Activated CD8-positive, alpha-beta memory T cell treated with anti-CD3 and anti-CD28 coated beads for 1 hour (primary cell): ENCODE measurements around the gene TMC5.

ENCODE experiments used
- DNase-seq, 2 donors: peaks; one replicate each; pipeline ENCODE4 v3.0.0-alpha.2; 2020; ENCODE audit warnings: low read depth in 1 of 2; ENCODE audit errors: extremely low read depth in 1 of 2

Gene TMC5

GRCh38 chr16:19502395-19503131 lies 84.9 kb downstream of the TMC5 start:
- peak; percentile 18 to 44 for DNase-seq

GRCh38 chr16:19503461-19504075 lies 85.9 kb downstream of the TMC5 start:
- no peak for DNase-seq

- DNase-seq: no peak
Measured at GRCh38 chr16:19505600-19506303, 88.1 kb downstream of the TMC5 start.

GRCh38 chr16:19506965-19507364 lies 89.3 kb downstream of the TMC5 start:
- DNase-seq: no peak

- DNase-seq: no peak
Measured at GRCh38 chr16:19507867-19508266, 90.2 kb downstream of the TMC5 start.

- no peak for DNase-seq
Measured at GRCh38 chr16:19512297-19512696, 94.6 kb downstream of the TMC5 start.

- DNase-seq: no peak
Measured at GRCh38 chr16:19513377-19514053, 95.8 kb downstream of the TMC5 start.

- DNase-seq: no peak
Measured at GRCh38 chr16:19515757-19516156, 98.1 kb downstream of the TMC5 start.

GRCh38 chr16:19517424-19518089 lies 99.9 kb downstream of the TMC5 start:
- no peak for DNase-seq

- no peak for DNase-seq
Measured at GRCh38 chr16:19518388-19518787, 100.7 kb downstream of the TMC5 start.

- DNase-seq: no peak
Measured at GRCh38 chr16:19520861-19521331, 103.2 kb downstream of the TMC5 start.

GRCh38 chr16:19521471-19522396 lies 104.1 kb downstream of the TMC5 start, which contains the start of gene GDE1:
TSS of gene GDE1 (minus strand) at chr16:19522098. CDS start at chr16:19521964, 134 bp downstream.
- peak; percentile 87 to 95 for DNase-seq

GRCh38 chr16:19522397-19522732 lies 104.7 kb downstream of the TMC5 start:
- no peak for DNase-seq

- DNase-seq: no peak
Measured at GRCh38 chr16:19522760-19523159, 105.1 kb downstream of the TMC5 start.

GRCh38 chr16:19523184-19523558 lies 105.5 kb downstream of the TMC5 start:
- DNase-seq: no peak

GRCh38 chr16:19523559-19524355 lies 106.1 kb downstream of the TMC5 start, which contains the start of gene CCP110:
TSS of gene CCP110 (plus strand) at chr16:19523942. CDS start at chr16:19527882, 3,940 bp downstream.
- peak; percentile 83 to 89 for DNase-seq

GRCh38 chr16:19524356-19524615 lies 106.6 kb downstream of the TMC5 start:
- no peak for DNase-seq

- no peak for DNase-seq
Measured at GRCh38 chr16:19524616-19525384, 107.1 kb downstream of the TMC5 start.
